VCaP (cell line): Measurements from ENCODE around the gene BRPF3.

Experiments
- H3K27ac ChIP-seq: fragments of 450-650 bp; 2 replicates; pipeline ENCODE4 v1.5.1; 2017
- TF ChIP-seq, protein P1 (sequence below): fragments of 450-650 bp; conservative IDR thresholded peaks from 2 replicates; pipeline ENCODE4 v1.5.1; 2017; ENCODE audit warnings: mild to moderate bottlenecking, moderate library complexity

BRPF3 gene

DNA sequence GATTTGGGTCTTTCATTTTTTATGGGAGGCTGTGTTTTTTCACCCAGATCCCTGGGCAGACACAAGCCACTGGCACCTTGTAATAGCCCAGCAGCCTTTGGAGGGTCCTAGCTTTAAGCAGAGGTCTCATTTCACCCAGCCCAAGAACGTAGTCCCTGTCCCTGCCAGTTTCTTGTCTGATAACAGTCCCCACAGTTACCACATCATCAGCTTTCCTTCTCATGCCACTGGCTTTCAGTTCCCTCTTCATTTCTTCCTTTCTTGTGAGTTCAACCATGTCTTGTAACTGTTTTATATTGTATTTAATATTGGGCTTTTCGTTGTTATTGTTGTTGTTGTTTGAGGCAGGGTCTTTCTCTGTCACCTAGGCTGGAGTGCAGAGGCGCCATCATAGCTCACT lies 83.9 kb downstream of the BRPF3 start:
- H3K27ac ChIP-seq, result no peak overlapping the region
- TF ChIP-seq, protein P1, sequence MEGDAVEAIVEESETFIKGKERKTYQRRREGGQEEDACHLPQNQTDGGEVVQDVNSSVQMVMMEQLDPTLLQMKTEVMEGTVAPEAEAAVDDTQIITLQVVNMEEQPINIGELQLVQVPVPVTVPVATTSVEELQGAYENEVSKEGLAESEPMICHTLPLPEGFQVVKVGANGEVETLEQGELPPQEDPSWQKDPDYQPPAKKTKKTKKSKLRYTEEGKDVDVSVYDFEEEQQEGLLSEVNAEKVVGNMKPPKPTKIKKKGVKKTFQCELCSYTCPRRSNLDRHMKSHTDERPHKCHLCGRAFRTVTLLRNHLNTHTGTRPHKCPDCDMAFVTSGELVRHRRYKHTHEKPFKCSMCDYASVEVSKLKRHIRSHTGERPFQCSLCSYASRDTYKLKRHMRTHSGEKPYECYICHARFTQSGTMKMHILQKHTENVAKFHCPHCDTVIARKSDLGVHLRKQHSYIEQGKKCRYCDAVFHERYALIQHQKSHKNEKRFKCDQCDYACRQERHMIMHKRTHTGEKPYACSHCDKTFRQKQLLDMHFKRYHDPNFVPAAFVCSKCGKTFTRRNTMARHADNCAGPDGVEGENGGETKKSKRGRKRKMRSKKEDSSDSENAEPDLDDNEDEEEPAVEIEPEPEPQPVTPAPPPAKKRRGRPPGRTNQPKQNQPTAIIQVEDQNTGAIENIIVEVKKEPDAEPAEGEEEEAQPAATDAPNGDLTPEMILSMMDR, result no peak

DNA sequence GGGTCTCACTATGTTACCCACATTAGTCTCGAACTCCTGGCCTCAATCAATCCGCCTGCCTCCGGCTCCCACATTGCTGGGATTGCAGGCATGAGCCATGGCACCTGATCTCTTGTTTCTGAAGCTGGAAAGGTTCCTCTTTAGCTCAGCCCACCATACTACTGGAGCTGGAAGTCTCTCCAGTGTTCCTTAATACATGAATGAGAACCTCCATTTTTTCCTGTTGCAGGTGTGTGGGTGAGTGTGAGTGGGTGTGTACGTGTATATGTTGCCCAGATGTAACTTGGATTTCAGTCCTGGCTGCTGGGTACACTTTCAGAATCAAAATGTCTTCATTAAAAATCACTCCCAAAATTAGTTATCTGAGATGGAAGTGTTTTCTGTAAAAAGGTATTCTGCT lies 84.4 kb downstream of the BRPF3 start:
- TF ChIP-seq, protein P1, result no peak

More for the DNA sequence above, 84.4 kb downstream of the BRPF3 start:
- H3K27ac ChIP-seq, result no peak overlapping the region
